IMR-90 (cell line): Measurements from ENCODE around the gene MARF1. TPM values are rescaled to one million over a fixed set of nuclear protein-coding genes. Genes with fewer than 3 reads are reported as not detected.

Experiments
- ATAC-seq: fragments of 200-7000 bp; cut with Tn5 transposase; 2 replicates; pipeline ENCODE4 v1.9.1; 2020; ENCODE audit warnings: low read depth, mild to moderate bottlenecking, moderate library complexity
- BruUV-seq: library from RNA; stranded (reverse); fragments of 400-500 nt; replicated peaks from 2 replicates; lab custom pipeline; 2021; lab: Mats Ljungman, UMichigan
- CTCF ChIA-PET: fragments of 300-600 bp; formaldehyde crosslinking; extraction: SDS; loops from one replicate; lab custom pipeline; 2021; ENCODE audit warnings: antibody characterized with exemption; lab: Yijun Ruan, JAX
- POLR2A ChIA-PET: fragments of 300-600 bp; sonication (Branson Sonifier 250); formaldehyde crosslinking; loops from one replicate; lab custom pipeline; 2022; ENCODE audit warnings: antibody characterized with exemption; ENCODE audit not compliant: unreplicated experiment; lab: Charles Lee
- DNase-seq: peaks from one replicate; pipeline ENCODE4 v3.0.0; 2013
- H2AFZ ChIP-seq: replicated peaks from 2 replicates; pipeline ENCODE3; 2013; ENCODE audit warnings: low read length, mild to moderate bottlenecking; ENCODE audit not compliant: poor library complexity
- H2AK5ac ChIP-seq: 2 replicates; pipeline ENCODE4 v1.6.1; 2013; ENCODE audit warnings: low read depth, low read length, inconsistent platforms
- H2AK9ac ChIP-seq: replicated peaks from 2 replicates; pipeline ENCODE3; 2013; ENCODE audit warnings: mild to moderate bottlenecking, low read depth, low read length, moderate library complexity; ENCODE audit not compliant: poor library complexity
- H2BK120ac ChIP-seq: 2 replicates; pipeline ENCODE4 v1.6.1; 2013; ENCODE audit warnings: low read depth, low read length, inconsistent platforms
- H2BK15ac ChIP-seq: 3 replicates; pipeline ENCODE4 v1.6.1; 2013; ENCODE audit warnings: low read depth, low read length, inconsistent platforms
- H2BK20ac ChIP-seq: 2 replicates; pipeline ENCODE4 v1.6.1; 2013; ENCODE audit warnings: low read depth, mild to moderate bottlenecking, inconsistent platforms, low read length, moderate library complexity
- H2BK5ac ChIP-seq: 2 replicates; pipeline ENCODE4 v1.6.1; 2013; ENCODE audit warnings: mild to moderate bottlenecking, low read depth, low read length, inconsistent platforms; ENCODE audit not compliant: poor library complexity, severe bottlenecking
- H3K14ac ChIP-seq: replicated peaks from 2 replicates; pipeline ENCODE4 v1.6.1; 2013; ENCODE audit warnings: low read depth, low read length, inconsistent platforms
- H3K18ac ChIP-seq: 2 replicates; pipeline ENCODE4 v1.6.1; 2013; ENCODE audit warnings: low read depth, low read length, control low read depth
- H3K23ac ChIP-seq: 2 replicates; pipeline ENCODE4 v1.6.1; 2013; ENCODE audit warnings: low read depth, low read length, inconsistent platforms
- H3K27ac ChIP-seq: 2 replicates; pipeline ENCODE4 v1.5.1; 2013; ENCODE audit warnings: mild to moderate bottlenecking, control low read depth, low read length; ENCODE audit not compliant: insufficient read depth
- H3K27me3 ChIP-seq: 2 replicates; pipeline ENCODE4 v1.6.1; 2013; ENCODE audit warnings: low read length; ENCODE audit not compliant: control insufficient read depth, insufficient read depth
- H3K36me3 ChIP-seq: 2 replicates; pipeline ENCODE4 v1.6.1; 2013; ENCODE audit warnings: low read length, mixed read lengths; ENCODE audit not compliant: control insufficient read depth, insufficient read depth
- H3K4ac ChIP-seq: 2 replicates; pipeline ENCODE4 v1.6.1; 2013; ENCODE audit warnings: low read depth, low read length, inconsistent platforms
- H3K4me1 ChIP-seq: 2 replicates; pipeline ENCODE4 v1.6.1; 2013; ENCODE audit warnings: low read length, mixed read lengths; ENCODE audit not compliant: control insufficient read depth, insufficient read depth
- H3K4me2 ChIP-seq: 2 replicates; pipeline ENCODE4 v1.6.1; 2013; ENCODE audit warnings: low read depth, mild to moderate bottlenecking, control low read depth, low read length, moderate library complexity
- H3K4me3 ChIP-seq: 2 replicates; pipeline ENCODE4 v1.5.1; 2013; ENCODE audit warnings: low read depth, mild to moderate bottlenecking, control low read depth, low read length, moderate library complexity; ENCODE audit not compliant: insufficient read depth
- H3K56ac ChIP-seq: 2 replicates; pipeline ENCODE4 v1.6.1; 2013; ENCODE audit warnings: low read length, inconsistent platforms; ENCODE audit not compliant: insufficient read depth; ENCODE audit errors: extremely low read depth
- H3K79me1 ChIP-seq, 2 experiments: 2 replicates each; pipeline ENCODE4 v1.6.1; 2013; ENCODE audit warnings: low read length in 2 of 2, inconsistent platforms in 1 of 2, low read depth in 1 of 2
- H3K9ac ChIP-seq: 2 replicates; pipeline ENCODE4 v1.6.1; 2013; ENCODE audit warnings: low read depth, low read length, control low read depth
- H3K9me1 ChIP-seq: 2 replicates; pipeline ENCODE4 v1.6.1; 2013; ENCODE audit warnings: low read length, inconsistent platforms; ENCODE audit not compliant: insufficient read depth
- H3K9me3 ChIP-seq: 2 replicates; pipeline ENCODE4 v1.6.1; 2013; ENCODE audit warnings: low read length; ENCODE audit not compliant: control insufficient read depth, insufficient read depth
- H4K20me1 ChIP-seq: 2 replicates; pipeline ENCODE4 v1.6.1; 2013; ENCODE audit warnings: low read length, inconsistent platforms; ENCODE audit not compliant: insufficient read depth
- H4K5ac ChIP-seq: 2 replicates; pipeline ENCODE4 v1.6.1; 2013; ENCODE audit warnings: mild to moderate bottlenecking, low read depth, low read length, control low read depth
- H4K8ac ChIP-seq, 2 experiments: 2 replicates each; pipeline ENCODE4 v1.6.1; 2013; ENCODE audit warnings: low read depth in 2 of 2, low read length in 2 of 2, control low read depth in 1 of 2, inconsistent platforms in 1 of 2
- H4K91ac ChIP-seq: 2 replicates; pipeline ENCODE4 v1.6.1; 2013; ENCODE audit warnings: low read depth, low read length, inconsistent platforms; ENCODE audit not compliant: insufficient read depth
- BHLHE40 ChIP-seq: fragments of 150-350 bp; IDR thresholded peaks from 2 replicates; pipeline ENCODE4 v1.6.1; 2016; ENCODE audit warnings: mild to moderate bottlenecking, low read depth, low read length
- CTCF ChIP-seq: conservative IDR thresholded peaks from 2 replicates; pipeline ENCODE4 v1.5.1; 2012; ENCODE audit warnings: mild to moderate bottlenecking, low read depth, low read length, improper control_type of control experiment
- MAFK ChIP-seq: IDR thresholded peaks from 2 replicates; pipeline ENCODE4 v1.6.1; 2012; ENCODE audit warnings: low read depth, low read length, improper control_type of control experiment
- MXI1 ChIP-seq: IDR thresholded peaks from 2 replicates; pipeline ENCODE4 v1.6.1; 2012; ENCODE audit warnings: low read depth, mild to moderate bottlenecking, low read length, moderate library complexity, borderline replicate concordance
- RCOR1 ChIP-seq: IDR thresholded peaks from 2 replicates; pipeline ENCODE4 v1.6.1; 2012; ENCODE audit warnings: mild to moderate bottlenecking, low read length, improper control_type of control experiment; ENCODE audit not compliant: insufficient replicate concordance
- RFX5 ChIP-seq: IDR thresholded peaks from 2 replicates; pipeline ENCODE4 v1.8.0; 2012; ENCODE audit warnings: low read depth, mild to moderate bottlenecking, low read length, moderate library complexity
- WGBS, 2 experiments: methylation state at CpG; one replicate each; pipeline versions ENCODE4 v1.1.5 to v1.1.7; 2013; ENCODE audit warnings: missing lambda C conversion rate in 2 of 2; ENCODE audit not compliant: insufficient read length in 1 of 2; ENCODE audit errors: extremely low coverage in 2 of 2; 5-methylcytosine and 5-hydroxymethylcytosine counted together
- dilution Hi-C: fragments of 300-500 bp; cut with HindIII; formaldehyde crosslinking; loops from one replicate; pipeline ENCODE4 v1.14.3; 2018; ENCODE audit warnings: low sequenced_read_pairs; ENCODE audit not compliant: unreplicated experiment
- in situ Hi-C: fragments of 300-500 bp; cut with MboI; formaldehyde crosslinking; loops from 3 replicates; pipeline ENCODE4 v1.14.3; 2019; ENCODE audit warnings: low sequenced_read_pairs, inconsistent platforms, mixed read lengths
- intact Hi-C: fragments of 100-400 bp; cut with micrococcal nuclease; formaldehyde crosslinking; loops from 2 replicates; pipeline ENCODE4 v1.10.0; 2022
- polyA plus RNA-seq, 3 experiments: library from polyadenylated mRNA; depleted of rRNA; stranded (reverse); fragments of >200 nt; gene quantifications; 2 replicates each; pipeline ENCODE4 v1.2.3, GENCODE V29; 2012; ENCODE audit warnings: low replicate concordance in 1 of 3
- total RNA-seq: library from RNA; depleted of rRNA; stranded (reverse); fragments of >200 nt; gene quantifications from 2 replicates; pipeline ENCODE4 v1.2.3, GENCODE V29; 2012
- TF ChIP-seq, protein P1 (sequence below): fragments of 150-350 bp; IDR thresholded peaks from 2 replicates; pipeline ENCODE4 v1.6.1; 2016; ENCODE audit warnings: low read depth, mild to moderate bottlenecking, low read length, moderate library complexity, borderline replicate concordance

Gene MARF1
- total and polyA plus RNA-seq, 2 of the 4 experiments (the other 2 are of a cell fraction): 9.0 to 12.9 TPM

DNA sequence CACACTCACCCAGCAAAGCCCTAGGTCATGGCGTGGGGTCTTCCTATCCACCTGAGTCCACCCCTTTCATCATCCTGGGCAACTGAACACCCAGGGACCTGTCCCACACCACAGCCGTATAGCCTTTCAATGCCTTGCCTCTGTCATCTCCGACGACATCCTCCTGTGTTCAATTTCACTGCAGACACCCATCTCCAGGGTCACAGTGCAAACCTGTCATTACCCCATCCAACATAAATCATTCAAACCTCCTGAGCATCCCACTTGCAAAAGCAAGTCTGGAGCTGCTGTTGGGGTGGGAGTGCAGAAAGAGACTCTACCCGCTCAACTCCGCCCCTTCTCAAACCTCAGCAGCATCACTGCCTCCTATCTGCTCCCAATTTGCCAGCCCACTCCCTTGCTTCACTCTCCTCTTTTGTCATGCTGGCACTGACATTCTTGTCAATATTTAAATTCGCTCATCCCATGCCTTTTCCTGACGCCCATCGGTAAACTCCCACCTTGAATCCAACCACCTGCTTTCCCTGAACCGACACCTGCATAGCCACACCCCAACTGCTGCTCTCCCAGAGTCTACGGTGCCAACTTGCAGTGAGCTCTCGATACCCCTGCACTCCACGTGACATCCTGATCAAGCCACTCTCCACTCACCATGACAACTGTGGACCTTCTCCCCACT, 37.0 kb downstream of the MARF1 start:
- no peaks in the 10 kb centered on the region for H3K9me3 ChIP-seq
- CTCF ChIA-PET: no interaction called here

More for the DNA sequence above, 37.0 kb downstream of the MARF1 start:
- POLR2A ChIA-PET: no interaction called here
- Histone ChIP-seq H2AK9ac (no peak overlapping the region), H3K23ac (no peak overlapping the region), H4K91ac (no peak overlapping the region), H2AK5ac (no peak overlapping the region), H2BK120ac (no peak overlapping the region), H3K9me1 (peaks cover 21% of the 10 kb centered on the region), H3K27me3 (no peaks in the 10 kb centered on the region), H3K56ac (no peak overlapping the region), H2BK20ac (no peak overlapping the region), H2AFZ (no peak overlapping the region), H3K4me1 (peaks cover 10% of the 10 kb centered on the region), H3K36me3 (peaks cover 60% of the 10 kb centered on the region), H3K18ac (no peak overlapping the region), H3K79me1 (peaks cover 0 to 23% of the 10 kb centered on the region in 2 experiments; a peak in 2 of 4 replicates), H3K4ac (no peak overlapping the region), H2BK5ac (no peak overlapping the region), H4K8ac (no peak overlapping the region), H2BK15ac (no peak overlapping the region), H4K20me1 (peaks cover 4% of the 10 kb centered on the region; the same call in 1 of the 2 replicates), H4K5ac (no peak overlapping the region), H3K4me3 (no peak overlapping the region), H3K27ac (no peak overlapping the region), H3K4me2 (no peak overlapping the region), H3K14ac (no peak overlapping the region), H3K9ac (no peak overlapping the region)
- in situ Hi-C loops (no loop called here), intact Hi-C loops (no loop called here), dilution Hi-C loops (no loop called here)
- DNase-seq (no peak), ATAC-seq (no peak)
- 80% methylated on average over 2 of the region's 13 CpGs; no CpG with 5 or more reads in 1 of the 2 experiments for WGBS, 2 experiments
- no peak for TF ChIP-seq CTCF
- no peak for TF ChIP-seq RFX5
- no peak for TF ChIP-seq MAFK
- TF ChIP-seq MXI1: no peak
- TF ChIP-seq BHLHE40: no peak
- no peak for TF ChIP-seq RCOR1
- TF ChIP-seq, protein P1, sequence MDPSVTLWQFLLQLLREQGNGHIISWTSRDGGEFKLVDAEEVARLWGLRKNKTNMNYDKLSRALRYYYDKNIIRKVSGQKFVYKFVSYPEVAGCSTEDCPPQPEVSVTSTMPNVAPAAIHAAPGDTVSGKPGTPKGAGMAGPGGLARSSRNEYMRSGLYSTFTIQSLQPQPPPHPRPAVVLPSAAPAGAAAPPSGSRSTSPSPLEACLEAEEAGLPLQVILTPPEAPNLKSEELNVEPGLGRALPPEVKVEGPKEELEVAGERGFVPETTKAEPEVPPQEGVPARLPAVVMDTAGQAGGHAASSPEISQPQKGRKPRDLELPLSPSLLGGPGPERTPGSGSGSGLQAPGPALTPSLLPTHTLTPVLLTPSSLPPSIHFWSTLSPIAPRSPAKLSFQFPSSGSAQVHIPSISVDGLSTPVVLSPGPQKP: no peak
- no TSS peak for BruUV-seq
